Keratinocyte (primary cell): ENCODE measurements around the gene OSBPL10. TPM values are rescaled to one million over a fixed set of nuclear protein-coding genes. Genes with fewer than 3 reads are reported as not detected.

Experiments used
- DNase-seq: peaks from one replicate; pipeline ENCODE4 v3.0.0-alpha.2; 2011; ENCODE audit warnings: low read depth, missing footprints, low spot score
- FAIRE-seq: peaks from 2 replicates; lab custom pipeline; 2011; peaks lifted over from hg19 to GRCh38; lab: Jason Lieb, UNC
- H2AFZ ChIP-seq: 2 replicates; pipeline ENCODE4 v1.6.0; 2012; ENCODE audit warnings: low read length, control low read depth, inconsistent platforms; ENCODE audit not compliant: control insufficient read depth
- H3K27ac ChIP-seq: 2 replicates; pipeline ENCODE4 v1.5.1; 2011; ENCODE audit warnings: low read length; ENCODE audit not compliant: control insufficient read depth, insufficient read depth
- H3K27me3 ChIP-seq: 3 replicates; pipeline ENCODE4 v1.6.0; 2011; ENCODE audit warnings: low read length; ENCODE audit not compliant: control insufficient read depth, insufficient read depth; ENCODE audit errors: extremely low read depth
- H3K36me3 ChIP-seq, 2 experiments: 2 replicates in 1 of 2; 3 replicates in 1 of 2; pipeline ENCODE4 v1.5.1; 2011; ENCODE audit warnings: low read length in 2 of 2, mild to moderate bottlenecking in 1 of 2; ENCODE audit not compliant: control insufficient read depth in 2 of 2, insufficient read depth in 2 of 2; ENCODE audit errors: extremely low read depth in 1 of 2
- H3K4me1 ChIP-seq: 3 replicates; pipeline ENCODE4 v1.5.1; 2011; ENCODE audit warnings: low read length; ENCODE audit not compliant: control insufficient read depth, insufficient read depth; ENCODE audit errors: extremely low read depth
- H3K4me2 ChIP-seq: 3 replicates; pipeline ENCODE4 v1.6.0; 2011; ENCODE audit warnings: low read depth, low read length; ENCODE audit not compliant: control insufficient read depth, insufficient read depth; ENCODE audit errors: extremely low read depth
- H3K4me3 ChIP-seq, 3 experiments: fragments of 200-600 bp in 1 of 3; sonication (generic) in 1 of 3; 2 replicates in 2 of 3; 3 replicates in 1 of 3; pipeline ENCODE4 v1.5.1; 2011 to 2016; ENCODE audit warnings: low read length in 3 of 3, mild to moderate bottlenecking in 3 of 3, control low read depth in 2 of 3, inconsistent platforms in 1 of 3, low read depth in 1 of 3, mixed read lengths in 1 of 3, mixed run types in 1 of 3, moderate library complexity in 1 of 3; ENCODE audit not compliant: control insufficient read depth in 2 of 3, insufficient read depth in 2 of 3; ENCODE audit errors: extremely low read depth in 1 of 3
- H3K79me2 ChIP-seq: 2 replicates; pipeline ENCODE4 v1.6.0; 2012; ENCODE audit warnings: low read length; ENCODE audit not compliant: control insufficient read depth, insufficient read depth
- H3K9ac ChIP-seq: 3 replicates; pipeline ENCODE4 v1.6.0; 2011; ENCODE audit warnings: low read length; ENCODE audit not compliant: control insufficient read depth, insufficient read depth; ENCODE audit errors: extremely low read depth
- H3K9me1 ChIP-seq: 3 replicates; pipeline ENCODE4 v1.6.0; 2011; ENCODE audit warnings: low read length; ENCODE audit not compliant: control insufficient read depth, insufficient read depth; ENCODE audit errors: extremely low read depth
- H3K9me3 ChIP-seq: 2 replicates; pipeline ENCODE4 v1.5.1; 2012; ENCODE audit warnings: low read depth, low read length; ENCODE audit not compliant: control insufficient read depth
- H4K20me1 ChIP-seq: 3 replicates; pipeline ENCODE4 v1.6.0; 2011; ENCODE audit warnings: low read length; ENCODE audit not compliant: control insufficient read depth, insufficient read depth; ENCODE audit errors: extremely low read depth
- EZH2 ChIP-seq: IDR thresholded peaks from one replicate; pipeline ENCODE4 v1.6.1; 2012; ENCODE audit warnings: inconsistent platforms, mild to moderate bottlenecking, low read length, moderate library complexity
- dilution Hi-C: fragments of 300-500 bp; cut with MboI; formaldehyde crosslinking; loops from one replicate; pipeline ENCODE4 v1.7.0; 2020; ENCODE audit warnings: low sequenced_read_pairs; ENCODE audit not compliant: extremely low pct_ligation_motif_present
- polyA plus RNA-seq, 5 experiments: library from polyadenylated mRNA; depleted of rRNA in 3 of 5; stranded (reverse) in 3 of 5; stranded (forward) in 1 of 5; unstranded in 1 of 5; fragments of >200 nt; gene quantifications; 1 replicate in 1 of 5; 2 replicates in 3 of 5; 3 replicates in 1 of 5; pipeline versions ENCODE4 v1.2.1 to v1.2.3, GENCODE V29; 2011 to 2012; ENCODE audit warnings: missing spikeins in 2 of 5, low read depth in 1 of 5, low replicate concordance in 1 of 5
- TF ChIP-seq, protein P1 (sequence below), 3 experiments: IDR thresholded peaks in 1 of 3; conservative IDR thresholded peaks in 1 of 3; optimal IDR thresholded peaks in 1 of 3; 2 replicates in 2 of 3; 3 replicates in 1 of 3; pipeline versions ENCODE3 to v1.5.1; 2011; ENCODE audit warnings: low read length in 3 of 3, mild to moderate bottlenecking in 3 of 3, moderate library complexity in 2 of 3, control low read depth in 1 of 3, inconsistent platforms in 1 of 3; ENCODE audit not compliant: insufficient read depth in 2 of 3; ENCODE audit errors: extremely low read depth in 1 of 3

Gene OSBPL10
- polyA plus RNA-seq, 1 donor (not counting 4 experiments of a cell fraction or from before 2014, with no cell fraction given): 50.1 TPM

DNA sequence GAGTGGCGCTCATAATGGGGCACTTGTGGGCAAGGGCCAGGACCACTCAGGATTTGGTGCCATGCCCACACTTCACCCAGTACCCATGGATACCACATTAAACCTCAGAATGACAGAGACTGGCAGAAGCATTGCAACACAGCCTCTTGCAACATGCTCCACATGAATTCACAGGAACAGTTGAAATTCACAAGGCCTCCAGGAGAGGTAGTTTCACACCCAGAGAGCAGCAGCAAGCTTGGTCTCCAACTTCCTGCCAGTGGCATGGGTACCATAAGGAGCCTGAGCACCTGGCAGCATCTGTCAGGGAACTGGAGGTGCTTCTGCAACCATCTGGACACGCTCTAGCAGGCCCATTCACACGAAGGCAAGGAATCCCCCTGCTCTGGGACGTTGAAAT, 101.0 kb downstream of the OSBPL10 start:
- Histone ChIP-seq H3K27me3 (no peaks in the 10 kb centered on the region), H3K4me2 (peak overlapping the region; percentile 72), H3K79me2 (peaks cover 67% of the 10 kb centered on the region), H3K9me1 (peaks cover 4% of the 10 kb centered on the region), H3K9ac (no peak overlapping the region), H3K36me3 (peaks cover 2 to 16% of the 10 kb centered on the region in 2 experiments), H2AFZ (no peak overlapping the region), H3K4me1 (peaks cover 73% of the 10 kb centered on the region), H3K27ac (peak overlapping the region; percentile 90), H3K9me3 (no peaks in the 10 kb centered on the region), H4K20me1 (no peaks in the 10 kb centered on the region), H3K4me3 (no peak overlapping the region)
- FAIRE-seq: peak; percentile 67
- TF ChIP-seq, protein P1, sequence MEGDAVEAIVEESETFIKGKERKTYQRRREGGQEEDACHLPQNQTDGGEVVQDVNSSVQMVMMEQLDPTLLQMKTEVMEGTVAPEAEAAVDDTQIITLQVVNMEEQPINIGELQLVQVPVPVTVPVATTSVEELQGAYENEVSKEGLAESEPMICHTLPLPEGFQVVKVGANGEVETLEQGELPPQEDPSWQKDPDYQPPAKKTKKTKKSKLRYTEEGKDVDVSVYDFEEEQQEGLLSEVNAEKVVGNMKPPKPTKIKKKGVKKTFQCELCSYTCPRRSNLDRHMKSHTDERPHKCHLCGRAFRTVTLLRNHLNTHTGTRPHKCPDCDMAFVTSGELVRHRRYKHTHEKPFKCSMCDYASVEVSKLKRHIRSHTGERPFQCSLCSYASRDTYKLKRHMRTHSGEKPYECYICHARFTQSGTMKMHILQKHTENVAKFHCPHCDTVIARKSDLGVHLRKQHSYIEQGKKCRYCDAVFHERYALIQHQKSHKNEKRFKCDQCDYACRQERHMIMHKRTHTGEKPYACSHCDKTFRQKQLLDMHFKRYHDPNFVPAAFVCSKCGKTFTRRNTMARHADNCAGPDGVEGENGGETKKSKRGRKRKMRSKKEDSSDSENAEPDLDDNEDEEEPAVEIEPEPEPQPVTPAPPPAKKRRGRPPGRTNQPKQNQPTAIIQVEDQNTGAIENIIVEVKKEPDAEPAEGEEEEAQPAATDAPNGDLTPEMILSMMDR (optimal IDR thresholded peaks at IDR 0.05 in 1 of 3, IDR thresholded peaks at IDR 0.05 in 1 of 3, conservative IDR thresholded peaks at IDR 0.05 in 1 of 3; ENCODE audit: extremely low read depth in 1 of 3, insufficient read depth in 2 of 3, low read length in 3 of 3): peak; percentile 43 to 60 (median 53)
- TF ChIP-seq EZH2: no peak
- dilution Hi-C loops: no loop called here
- no peak for DNase-seq

DNA sequence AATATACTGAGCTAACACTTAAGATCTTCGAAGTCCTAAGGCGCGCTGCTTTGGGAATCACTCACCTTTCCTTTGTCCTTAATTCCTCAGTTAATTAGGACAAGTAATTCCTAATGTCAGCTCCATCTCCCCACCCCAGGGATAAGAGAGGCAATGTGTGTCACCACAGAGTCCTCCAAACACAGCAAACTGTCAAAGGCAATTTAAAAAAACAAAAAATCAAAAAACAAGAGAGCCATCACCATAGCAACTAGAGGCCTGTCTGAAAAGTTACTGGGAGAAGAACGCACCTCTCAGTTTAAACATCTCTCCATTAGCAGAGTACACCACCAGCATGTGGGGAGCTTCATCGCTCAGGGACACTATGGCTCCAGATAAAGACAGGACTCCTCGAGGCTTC, 101.7 kb downstream of the OSBPL10 start:
- Histone ChIP-seq H3K9ac (no peak overlapping the region), H3K9me1 (peaks cover 3% of the 10 kb centered on the region), H3K27me3 (no peaks in the 10 kb centered on the region), H3K79me2 (peaks cover 67% of the 10 kb centered on the region), H3K4me2 (no peak overlapping the region), H3K4me3 (no peak overlapping the region), H3K4me1 (peaks cover 68% of the 10 kb centered on the region), H4K20me1 (no peaks in the 10 kb centered on the region), H3K36me3 (peaks cover 2 to 16% of the 10 kb centered on the region in 2 experiments), H2AFZ (no peak overlapping the region), H3K9me3 (no peaks in the 10 kb centered on the region), H3K27ac (peak overlapping the region; percentile 90)
- FAIRE-seq (no peak), DNase-seq (no peak)
- TF ChIP-seq, protein P1 (optimal IDR thresholded peaks at IDR 0.05 in 1 of 3, IDR thresholded peaks at IDR 0.05 in 1 of 3, conservative IDR thresholded peaks at IDR 0.05 in 1 of 3; ENCODE audit: extremely low read depth in 1 of 3, insufficient read depth in 2 of 3, low read length in 3 of 3): no peak
- no peak for TF ChIP-seq EZH2
- dilution Hi-C loops: no loop called here
